K562 (cell line): ENCODE results near the gene SHFL.

ENCODE experiments used
- KAT8 ChIP-seq: fragments of 450-650 bp; IDR thresholded peaks from 2 replicates; pipeline ENCODE4 v1.6.1; 2016; ENCODE audit warnings: low read depth, mild to moderate bottlenecking
- NFIC ChIP-seq: fragments of 450-650 bp; IDR thresholded peaks from 2 replicates; pipeline ENCODE4 v1.6.1; 2017; ENCODE audit warnings: mild to moderate bottlenecking, inconsistent platforms
- SP1 ChIP-seq: sonication (generic); formaldehyde crosslinking; IDR thresholded peaks from 2 replicates; pipeline ENCODE4 v1.8.1; 2022; ENCODE audit warnings: mild to moderate bottlenecking, missing genetic modification reagents

- TF ChIP-seq KAT8, result no peak
- no peak for TF ChIP-seq NFIC
- no peak for TF ChIP-seq SP1 (CRISPR knock-in tag)
Measured at GRCh38 chr19:10100163-10100785, 14.2 kb downstream of the SHFL start.
